ENCODE data around the gene XXYLT1.
"Not testable (repeated sequence)": the region's sequence is repeated elsewhere in the genome, so short reads cannot be mapped to it uniquely, and the experiment has no call there.

XXYLT1 gene

GRCh38 chr3:195038161-195038560 lies 232.8 kb downstream of the XXYLT1 start:
- DNase-seq: no peak

- not testable (repeated sequence) for DNase-seq
These were observed 233.4 kb downstream of the XXYLT1 start for GRCh38 chr3:195037586-195037985.

GRCh38 chr3:195036974-195037373 lies 234.0 kb downstream of the XXYLT1 start:
- DNase-seq: no peak

- no peak for DNase-seq
These were observed 234.4 kb downstream of the XXYLT1 start for GRCh38 chr3:195036574-195036973.

- no peak for DNase-seq
These were observed 234.8 kb downstream of the XXYLT1 start for GRCh38 chr3:195036203-195036505.

GRCh38 chr3:195035345-195036202 lies 235.4 kb downstream of the XXYLT1 start:
- no peak for DNase-seq

GRCh38 chr3:195034541-195034940 lies 236.4 kb downstream of the XXYLT1 start:
- no peak for DNase-seq

GRCh38 chr3:195034101-195034500 lies 236.9 kb downstream of the XXYLT1 start:
- no peak for DNase-seq

GRCh38 chr3:195033531-195034091 lies 237.3 kb downstream of the XXYLT1 start:
- DNase-seq: no peak

- no peak for DNase-seq
These were observed 238.0 kb downstream of the XXYLT1 start for GRCh38 chr3:195032955-195033354.

GRCh38 chr3:195032106-195032759 lies 238.7 kb downstream of the XXYLT1 start:
- no peak for DNase-seq

- no peak for DNase-seq
These were observed 239.4 kb downstream of the XXYLT1 start for GRCh38 chr3:195031574-195032003.

GRCh38 chr3:195030791-195031321 lies 240.1 kb downstream of the XXYLT1 start:
- DNase-seq: no peak

- DNase-seq: no peak
These were observed 241.9 kb downstream of the XXYLT1 start for GRCh38 chr3:195028877-195029606.

GRCh38 chr3:195025884-195026200 lies 245.1 kb downstream of the XXYLT1 start:
- DNase-seq: no peak

GRCh38 chr3:195025056-195025883 lies 245.7 kb downstream of the XXYLT1 start:
- no peak for DNase-seq

- DNase-seq: no peak
These were observed 247.0 kb downstream of the XXYLT1 start for GRCh38 chr3:195023989-195024388.

GRCh38 chr3:195023576-195023975 lies 247.4 kb downstream of the XXYLT1 start:
- no peak for DNase-seq

GRCh38 chr3:195021692-195022091 lies 249.3 kb downstream of the XXYLT1 start:
- no peak for DNase-seq

- DNase-seq: no peak
These were observed 250.0 kb downstream of the XXYLT1 start for GRCh38 chr3:195020921-195021320.

GRCh38 chr3:195020185-195020584 lies 250.8 kb downstream of the XXYLT1 start:
- no peak for DNase-seq

GRCh38 chr3:195019335-195019734 lies 251.6 kb downstream of the XXYLT1 start:
- DNase-seq: no peak
